ENCODE data around the gene IFRD2.
A peak's percentile ranks its signal among the peaks of the same experiment; 100 is the strongest.
"Not testable (repeated sequence)": the region's sequence is repeated elsewhere in the genome, so short reads cannot be mapped to it uniquely, and the experiment has no call there.

The IFRD2 gene

GRCh38 chr3:50324351-50325112, 32.3 kb upstream of the IFRD2 start:
- peak; percentile 45 to 51 for DNase-seq (ENCODE audit: low read depth in 2 of 2)

GRCh38 chr3:50323614-50324199, 31.5 kb upstream of the IFRD2 start:
- no peak for DNase-seq (ENCODE audit: low read depth in 2 of 2)

GRCh38 chr3:50323092-50323600, 30.9 kb upstream of the IFRD2 start:
- DNase-seq (ENCODE audit: low read depth in 2 of 2): no peak

DNA sequence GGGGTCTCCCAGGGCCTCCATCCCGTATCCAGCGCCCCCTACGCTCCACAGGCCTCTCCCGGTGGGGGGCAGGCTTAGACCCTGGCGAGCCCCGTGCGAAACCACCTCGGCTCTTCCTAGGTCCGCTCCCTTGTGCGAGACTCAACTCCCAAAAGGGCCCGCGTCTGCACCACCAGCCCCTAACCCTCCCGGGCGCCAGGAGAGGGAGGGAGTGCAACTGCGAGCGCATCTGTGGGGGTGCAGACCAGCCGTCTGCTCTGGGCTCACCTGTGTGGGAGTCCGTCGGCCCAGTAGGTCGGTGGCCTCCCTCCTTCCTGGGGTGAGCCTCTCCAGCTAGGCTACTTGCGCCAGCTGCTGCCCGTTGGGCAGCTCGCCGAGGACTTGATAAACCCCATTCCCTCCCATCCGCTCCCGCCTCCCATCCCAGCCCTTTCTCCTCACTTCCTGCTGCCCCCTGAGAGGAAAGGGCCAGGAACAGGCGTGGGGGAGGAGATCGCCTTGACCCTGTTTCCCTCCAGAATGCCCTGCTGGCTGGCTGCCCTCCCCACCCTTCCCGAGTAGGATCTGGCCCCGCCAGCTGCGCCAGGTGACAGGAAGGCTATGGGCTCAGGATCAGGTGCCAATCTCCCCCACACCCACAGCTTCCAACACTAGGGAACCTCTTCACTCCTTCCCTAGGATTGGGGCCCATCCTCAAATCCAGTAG, 30.3 kb upstream of the IFRD2 start, which contains the start of gene HYAL2:
HYAL2 (minus strand) TSS at position 360 of the 706 bp plus-strand sequence. CDS start 2,256 bp downstream, outside the sequence.
- DNase-seq (ENCODE audit: low read depth in 2 of 2): no peak

GRCh38 chr3:50322115-50322385, 29.8 kb upstream of the IFRD2 start:
- no peak for DNase-seq (ENCODE audit: low read depth in 2 of 2)

- DNase-seq (ENCODE audit: low read depth in 2 of 2): peak; percentile 74 to 76
Observed at GRCh38 chr3:50321336-50322114, 29.3 kb upstream of the IFRD2 start.

DNA sequence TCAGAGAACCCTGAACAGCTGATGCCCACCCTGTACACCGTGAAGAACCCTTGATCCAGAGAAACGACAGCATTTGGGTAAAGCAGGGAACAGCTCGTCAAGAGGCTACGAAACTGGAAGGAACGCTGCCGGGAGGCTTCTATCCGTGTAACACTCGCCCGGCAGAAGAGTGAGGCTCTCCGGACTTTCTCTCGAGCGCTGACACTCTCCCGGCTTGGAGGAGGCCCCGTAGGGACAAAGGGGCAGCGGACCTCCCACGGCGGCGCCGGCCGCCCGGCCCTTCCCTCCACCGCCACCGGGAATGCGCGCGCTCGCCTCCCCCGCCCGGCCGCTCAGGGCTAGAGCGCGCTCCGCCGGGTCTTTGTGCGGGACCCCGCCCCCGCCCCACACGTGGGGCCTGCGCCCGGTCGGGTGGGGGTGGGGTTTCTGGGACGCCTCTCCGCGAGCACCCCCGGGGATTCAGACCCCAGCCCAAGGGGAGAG, 28.7 kb upstream of the IFRD2 start:
- peak; percentile 54 to 55 for DNase-seq (ENCODE audit: low read depth in 2 of 2)

- no peak for DNase-seq (ENCODE audit: low read depth in 2 of 2)
Observed at GRCh38 chr3:50319894-50320625, 27.8 kb upstream of the IFRD2 start.

GRCh38 chr3:50319181-50319893, 27.1 kb upstream of the IFRD2 start:
- no peak for DNase-seq (ENCODE audit: low read depth in 2 of 2)

- no peak for DNase-seq (ENCODE audit: low read depth in 2 of 2)
Observed at GRCh38 chr3:50318615-50319014, 26.4 kb upstream of the IFRD2 start.

GRCh38 chr3:50318163-50318562, 25.9 kb upstream of the IFRD2 start:
- DNase-seq (ENCODE audit: low read depth in 2 of 2): no peak

GRCh38 chr3:50317300-50317699, 25.1 kb upstream of the IFRD2 start:
- no peak for DNase-seq (ENCODE audit: low read depth in 2 of 2)

- peak in 1 of 2 donors; percentile 34 for DNase-seq (ENCODE audit: low read depth in 2 of 2)
Observed at GRCh38 chr3:50316657-50317242, 24.5 kb upstream of the IFRD2 start.

DNA sequence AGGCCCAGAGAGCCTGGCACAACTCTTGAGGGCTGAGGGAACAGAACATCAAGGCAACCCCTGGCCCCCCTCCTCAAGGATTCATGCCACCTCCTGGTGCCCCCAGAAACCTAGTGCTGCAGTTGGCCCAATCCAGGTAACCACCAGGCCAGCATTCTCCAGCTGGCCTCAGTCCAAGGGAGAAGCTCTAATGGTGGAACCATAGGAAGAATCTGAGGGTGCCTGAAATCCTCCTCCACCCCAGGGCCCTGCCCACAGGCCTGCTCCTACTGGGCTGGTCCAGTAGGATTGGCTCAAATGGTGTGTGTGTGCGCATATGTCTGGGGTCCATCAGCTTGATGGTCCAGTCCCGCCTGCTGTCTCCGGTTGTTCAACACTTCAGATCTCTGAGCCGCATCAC, 22.6 kb upstream of the IFRD2 start:
- DNase-seq (ENCODE audit: low read depth in 2 of 2): no peak

GRCh38 chr3:50314342-50314741, 22.1 kb upstream of the IFRD2 start:
- DNase-seq (ENCODE audit: low read depth in 2 of 2): no peak

DNA sequence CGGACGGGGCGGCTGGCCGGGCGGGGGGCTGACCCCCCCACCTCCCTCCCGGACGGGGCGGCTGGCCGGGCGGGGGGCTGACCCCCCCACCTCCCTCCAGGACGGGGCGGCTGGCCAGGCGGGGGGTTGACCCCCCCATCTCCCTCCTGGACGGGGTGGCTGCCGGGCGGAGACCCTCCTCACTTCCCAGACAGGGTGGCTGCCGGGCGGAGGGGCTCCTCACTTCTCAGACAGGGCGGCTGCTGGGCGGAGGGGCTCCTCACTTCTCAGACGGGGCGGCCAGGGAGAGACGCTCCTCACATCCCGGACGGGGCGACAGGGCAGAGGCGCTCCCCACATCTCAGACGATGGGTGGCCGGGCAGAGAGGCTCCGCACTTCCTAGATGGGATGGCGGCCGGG, 19.8 kb upstream of the IFRD2 start:
- DNase-seq (ENCODE audit: low read depth in 2 of 2): not testable (repeated sequence)

GRCh38 chr3:50304601-50305000, 12.4 kb upstream of the IFRD2 start:
- no peak for DNase-seq (ENCODE audit: low read depth in 2 of 2)

DNA sequence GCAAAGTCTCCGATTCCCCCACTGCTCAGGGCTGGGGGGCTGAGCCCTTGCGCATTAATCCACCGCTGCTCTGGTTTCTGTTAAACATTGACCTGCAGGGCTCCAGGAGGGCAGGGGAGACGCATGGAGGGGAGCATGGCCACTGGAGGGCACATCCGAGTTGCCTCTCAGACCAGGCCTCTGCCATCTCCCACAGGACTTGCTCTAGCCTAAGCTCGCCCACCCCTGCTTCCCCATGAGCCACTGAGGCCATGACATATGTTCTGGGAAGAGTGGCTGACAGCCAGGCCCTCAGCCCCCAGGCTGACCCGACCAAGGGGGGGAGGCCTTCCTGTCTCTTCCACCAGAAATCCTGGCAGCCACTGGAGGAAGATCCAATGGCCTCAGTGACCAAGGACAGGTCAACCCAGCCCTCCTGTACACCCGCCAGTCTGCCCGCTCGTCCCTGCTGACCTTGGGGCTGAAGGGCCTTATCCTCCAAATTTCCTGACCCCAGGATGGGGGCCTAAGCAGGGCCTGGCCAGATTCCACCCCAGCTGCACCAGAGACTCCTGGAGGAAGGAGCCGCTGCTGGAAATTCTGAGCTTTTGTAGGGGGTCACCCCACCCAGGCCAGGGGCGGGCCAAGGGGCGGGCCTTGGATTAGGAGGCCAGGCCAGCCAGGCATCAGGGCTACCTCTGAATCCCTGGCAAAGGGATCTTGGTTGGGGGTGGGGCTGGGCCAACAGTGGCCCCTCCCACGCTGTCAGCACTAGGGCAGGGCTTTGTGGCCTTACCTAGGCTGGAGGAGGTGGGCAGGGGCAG, 11.0 kb upstream of the IFRD2 start, which contains the start of gene HYAL1:
HYAL1 (minus strand) TSS at position 562 of the 803 bp plus-strand sequence. CDS start 618 bp downstream, outside the sequence.
- DNase-seq (ENCODE audit: low read depth in 2 of 2): no peak

All from activated CD4-positive, alpha-beta T cell treated with anti-CD3 and anti-CD28 coated beads for 24 hours (primary cell).